GM23338 (cell line): Measurements from ENCODE around the gene CRISPLD2.

Experiments used
- CREB1 ChIP-seq: fragments of 250-450 bp; sonication (Bioruptor Pico); IDR thresholded peaks from 2 replicates; pipeline ENCODE4 v1.5.0; 2020; ENCODE audit warnings: low read depth, mild to moderate bottlenecking, moderate library complexity
- EZH2 ChIP-seq: fragments of 200-600 bp; sonication (generic); IDR thresholded peaks from one replicate; pipeline ENCODE4 v1.8.0; 2017; ENCODE audit warnings: antibody characterized with exemption, mild to moderate bottlenecking, low read depth; ENCODE audit not compliant: unreplicated experiment
- EZH2phosphoT487 ChIP-seq: fragments of 200-600 bp; sonication (generic); IDR thresholded peaks from one replicate; pipeline ENCODE4 v1.8.1; 2018; ENCODE audit warnings: antibody characterized with exemption; ENCODE audit not compliant: unreplicated experiment
- JUNB ChIP-seq: IDR thresholded peaks from one replicate; pipeline ENCODE4 v1.6.1; 2016; ENCODE audit warnings: antibody characterized with exemption; ENCODE audit not compliant: unreplicated experiment
- NANOG ChIP-seq: IDR thresholded peaks from 2 replicates; pipeline ENCODE4 v1.6.1; 2016; ENCODE audit warnings: antibody characterized with exemption, borderline replicate concordance
- POLR2AphosphoS5 ChIP-seq: IDR thresholded peaks from 2 replicates; pipeline ENCODE4 v1.6.1; 2016; ENCODE audit warnings: antibody characterized with exemption, low read depth
- ZNF331 ChIP-seq: fragments of 250-450 bp; sonication (Bioruptor Pico); IDR thresholded peaks from 2 replicates; pipeline ENCODE4 v1.5.0; 2020; ENCODE audit warnings: low read depth, mild to moderate bottlenecking, moderate library complexity
- TF ChIP-seq, protein P1 (sequence below), 2 experiments: fragments of 200-600 bp in 1 of 2; sonication (generic) in 1 of 2; conservative IDR thresholded peaks; 2 replicates each; pipeline versions ENCODE4 v1.5.1 to v1.6.1; 2016 to 2017; ENCODE audit warnings: antibody characterized with exemption in 2 of 2, low read depth in 2 of 2, mild to moderate bottlenecking in 2 of 2, moderate library complexity in 1 of 2
- TF ChIP-seq, protein P2 (sequence below): IDR thresholded peaks from 2 replicates; pipeline ENCODE4 v1.6.1; 2016; ENCODE audit warnings: antibody characterized with exemption
- TF ChIP-seq, protein P3 (sequence below): IDR thresholded peaks from one replicate; pipeline ENCODE4 v1.6.1; 2018; ENCODE audit warnings: antibody characterized with exemption; ENCODE audit not compliant: unreplicated experiment
- TF ChIP-seq, protein P4 (sequence below): fragments of 250-450 bp; sonication (Bioruptor Pico); IDR thresholded peaks from 2 replicates; pipeline ENCODE4 v1.5.0; 2020; ENCODE audit warnings: mild to moderate bottlenecking, moderate library complexity

DNA sequence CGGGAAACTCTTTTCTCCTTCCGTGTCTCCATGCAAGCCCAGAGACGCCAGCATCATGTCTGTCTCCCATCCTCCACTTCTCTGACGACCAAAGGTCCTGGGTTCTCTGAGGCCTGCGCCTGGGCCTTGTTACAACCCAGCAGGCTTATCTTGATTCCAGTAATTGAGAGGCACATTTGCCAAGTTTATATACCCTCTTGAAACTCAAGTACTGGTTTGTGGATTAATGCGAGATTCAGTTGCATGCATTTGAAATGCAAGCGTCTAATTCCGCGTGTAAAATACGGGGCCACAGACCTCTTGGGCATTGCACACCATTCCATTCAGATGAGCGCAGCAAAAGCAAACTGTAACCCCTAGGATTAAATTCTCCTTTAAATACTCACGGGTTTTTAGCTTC lies 28.7 kb upstream of the CRISPLD2 start:
- TF ChIP-seq, protein P1, sequence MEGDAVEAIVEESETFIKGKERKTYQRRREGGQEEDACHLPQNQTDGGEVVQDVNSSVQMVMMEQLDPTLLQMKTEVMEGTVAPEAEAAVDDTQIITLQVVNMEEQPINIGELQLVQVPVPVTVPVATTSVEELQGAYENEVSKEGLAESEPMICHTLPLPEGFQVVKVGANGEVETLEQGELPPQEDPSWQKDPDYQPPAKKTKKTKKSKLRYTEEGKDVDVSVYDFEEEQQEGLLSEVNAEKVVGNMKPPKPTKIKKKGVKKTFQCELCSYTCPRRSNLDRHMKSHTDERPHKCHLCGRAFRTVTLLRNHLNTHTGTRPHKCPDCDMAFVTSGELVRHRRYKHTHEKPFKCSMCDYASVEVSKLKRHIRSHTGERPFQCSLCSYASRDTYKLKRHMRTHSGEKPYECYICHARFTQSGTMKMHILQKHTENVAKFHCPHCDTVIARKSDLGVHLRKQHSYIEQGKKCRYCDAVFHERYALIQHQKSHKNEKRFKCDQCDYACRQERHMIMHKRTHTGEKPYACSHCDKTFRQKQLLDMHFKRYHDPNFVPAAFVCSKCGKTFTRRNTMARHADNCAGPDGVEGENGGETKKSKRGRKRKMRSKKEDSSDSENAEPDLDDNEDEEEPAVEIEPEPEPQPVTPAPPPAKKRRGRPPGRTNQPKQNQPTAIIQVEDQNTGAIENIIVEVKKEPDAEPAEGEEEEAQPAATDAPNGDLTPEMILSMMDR (conservative IDR thresholded peaks at IDR 0.05; ENCODE audit: low read depth in 2 of 2) = no peak
- TF ChIP-seq POLR2AphosphoS5 (no peak), EZH2phosphoT487 (no peak), EZH2 (no peak), ZNF331 (CRISPR knock-in tag) (no peak), JUNB (no peak), NANOG (no peak), CREB1 (no peak)
- TF ChIP-seq, protein P2, sequence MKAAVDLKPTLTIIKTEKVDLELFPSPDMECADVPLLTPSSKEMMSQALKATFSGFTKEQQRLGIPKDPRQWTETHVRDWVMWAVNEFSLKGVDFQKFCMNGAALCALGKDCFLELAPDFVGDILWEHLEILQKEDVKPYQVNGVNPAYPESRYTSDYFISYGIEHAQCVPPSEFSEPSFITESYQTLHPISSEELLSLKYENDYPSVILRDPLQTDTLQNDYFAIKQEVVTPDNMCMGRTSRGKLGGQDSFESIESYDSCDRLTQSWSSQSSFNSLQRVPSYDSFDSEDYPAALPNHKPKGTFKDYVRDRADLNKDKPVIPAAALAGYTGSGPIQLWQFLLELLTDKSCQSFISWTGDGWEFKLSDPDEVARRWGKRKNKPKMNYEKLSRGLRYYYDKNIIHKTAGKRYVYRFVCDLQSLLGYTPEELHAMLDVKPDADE = no peak
- TF ChIP-seq, protein P3, sequence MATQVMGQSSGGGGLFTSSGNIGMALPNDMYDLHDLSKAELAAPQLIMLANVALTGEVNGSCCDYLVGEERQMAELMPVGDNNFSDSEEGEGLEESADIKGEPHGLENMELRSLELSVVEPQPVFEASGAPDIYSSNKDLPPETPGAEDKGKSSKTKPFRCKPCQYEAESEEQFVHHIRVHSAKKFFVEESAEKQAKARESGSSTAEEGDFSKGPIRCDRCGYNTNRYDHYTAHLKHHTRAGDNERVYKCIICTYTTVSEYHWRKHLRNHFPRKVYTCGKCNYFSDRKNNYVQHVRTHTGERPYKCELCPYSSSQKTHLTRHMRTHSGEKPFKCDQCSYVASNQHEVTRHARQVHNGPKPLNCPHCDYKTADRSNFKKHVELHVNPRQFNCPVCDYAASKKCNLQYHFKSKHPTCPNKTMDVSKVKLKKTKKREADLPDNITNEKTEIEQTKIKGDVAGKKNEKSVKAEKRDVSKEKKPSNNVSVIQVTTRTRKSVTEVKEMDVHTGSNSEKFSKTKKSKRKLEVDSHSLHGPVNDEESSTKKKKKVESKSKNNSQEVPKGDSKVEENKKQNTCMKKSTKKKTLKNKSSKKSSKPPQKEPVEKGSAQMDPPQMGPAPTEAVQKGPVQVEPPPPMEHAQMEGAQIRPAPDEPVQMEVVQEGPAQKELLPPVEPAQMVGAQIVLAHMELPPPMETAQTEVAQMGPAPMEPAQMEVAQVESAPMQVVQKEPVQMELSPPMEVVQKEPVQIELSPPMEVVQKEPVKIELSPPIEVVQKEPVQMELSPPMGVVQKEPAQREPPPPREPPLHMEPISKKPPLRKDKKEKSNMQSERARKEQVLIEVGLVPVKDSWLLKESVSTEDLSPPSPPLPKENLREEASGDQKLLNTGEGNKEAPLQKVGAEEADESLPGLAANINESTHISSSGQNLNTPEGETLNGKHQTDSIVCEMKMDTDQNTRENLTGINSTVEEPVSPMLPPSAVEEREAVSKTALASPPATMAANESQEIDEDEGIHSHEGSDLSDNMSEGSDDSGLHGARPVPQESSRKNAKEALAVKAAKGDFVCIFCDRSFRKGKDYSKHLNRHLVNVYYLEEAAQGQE = no peak
- TF ChIP-seq, protein P4, sequence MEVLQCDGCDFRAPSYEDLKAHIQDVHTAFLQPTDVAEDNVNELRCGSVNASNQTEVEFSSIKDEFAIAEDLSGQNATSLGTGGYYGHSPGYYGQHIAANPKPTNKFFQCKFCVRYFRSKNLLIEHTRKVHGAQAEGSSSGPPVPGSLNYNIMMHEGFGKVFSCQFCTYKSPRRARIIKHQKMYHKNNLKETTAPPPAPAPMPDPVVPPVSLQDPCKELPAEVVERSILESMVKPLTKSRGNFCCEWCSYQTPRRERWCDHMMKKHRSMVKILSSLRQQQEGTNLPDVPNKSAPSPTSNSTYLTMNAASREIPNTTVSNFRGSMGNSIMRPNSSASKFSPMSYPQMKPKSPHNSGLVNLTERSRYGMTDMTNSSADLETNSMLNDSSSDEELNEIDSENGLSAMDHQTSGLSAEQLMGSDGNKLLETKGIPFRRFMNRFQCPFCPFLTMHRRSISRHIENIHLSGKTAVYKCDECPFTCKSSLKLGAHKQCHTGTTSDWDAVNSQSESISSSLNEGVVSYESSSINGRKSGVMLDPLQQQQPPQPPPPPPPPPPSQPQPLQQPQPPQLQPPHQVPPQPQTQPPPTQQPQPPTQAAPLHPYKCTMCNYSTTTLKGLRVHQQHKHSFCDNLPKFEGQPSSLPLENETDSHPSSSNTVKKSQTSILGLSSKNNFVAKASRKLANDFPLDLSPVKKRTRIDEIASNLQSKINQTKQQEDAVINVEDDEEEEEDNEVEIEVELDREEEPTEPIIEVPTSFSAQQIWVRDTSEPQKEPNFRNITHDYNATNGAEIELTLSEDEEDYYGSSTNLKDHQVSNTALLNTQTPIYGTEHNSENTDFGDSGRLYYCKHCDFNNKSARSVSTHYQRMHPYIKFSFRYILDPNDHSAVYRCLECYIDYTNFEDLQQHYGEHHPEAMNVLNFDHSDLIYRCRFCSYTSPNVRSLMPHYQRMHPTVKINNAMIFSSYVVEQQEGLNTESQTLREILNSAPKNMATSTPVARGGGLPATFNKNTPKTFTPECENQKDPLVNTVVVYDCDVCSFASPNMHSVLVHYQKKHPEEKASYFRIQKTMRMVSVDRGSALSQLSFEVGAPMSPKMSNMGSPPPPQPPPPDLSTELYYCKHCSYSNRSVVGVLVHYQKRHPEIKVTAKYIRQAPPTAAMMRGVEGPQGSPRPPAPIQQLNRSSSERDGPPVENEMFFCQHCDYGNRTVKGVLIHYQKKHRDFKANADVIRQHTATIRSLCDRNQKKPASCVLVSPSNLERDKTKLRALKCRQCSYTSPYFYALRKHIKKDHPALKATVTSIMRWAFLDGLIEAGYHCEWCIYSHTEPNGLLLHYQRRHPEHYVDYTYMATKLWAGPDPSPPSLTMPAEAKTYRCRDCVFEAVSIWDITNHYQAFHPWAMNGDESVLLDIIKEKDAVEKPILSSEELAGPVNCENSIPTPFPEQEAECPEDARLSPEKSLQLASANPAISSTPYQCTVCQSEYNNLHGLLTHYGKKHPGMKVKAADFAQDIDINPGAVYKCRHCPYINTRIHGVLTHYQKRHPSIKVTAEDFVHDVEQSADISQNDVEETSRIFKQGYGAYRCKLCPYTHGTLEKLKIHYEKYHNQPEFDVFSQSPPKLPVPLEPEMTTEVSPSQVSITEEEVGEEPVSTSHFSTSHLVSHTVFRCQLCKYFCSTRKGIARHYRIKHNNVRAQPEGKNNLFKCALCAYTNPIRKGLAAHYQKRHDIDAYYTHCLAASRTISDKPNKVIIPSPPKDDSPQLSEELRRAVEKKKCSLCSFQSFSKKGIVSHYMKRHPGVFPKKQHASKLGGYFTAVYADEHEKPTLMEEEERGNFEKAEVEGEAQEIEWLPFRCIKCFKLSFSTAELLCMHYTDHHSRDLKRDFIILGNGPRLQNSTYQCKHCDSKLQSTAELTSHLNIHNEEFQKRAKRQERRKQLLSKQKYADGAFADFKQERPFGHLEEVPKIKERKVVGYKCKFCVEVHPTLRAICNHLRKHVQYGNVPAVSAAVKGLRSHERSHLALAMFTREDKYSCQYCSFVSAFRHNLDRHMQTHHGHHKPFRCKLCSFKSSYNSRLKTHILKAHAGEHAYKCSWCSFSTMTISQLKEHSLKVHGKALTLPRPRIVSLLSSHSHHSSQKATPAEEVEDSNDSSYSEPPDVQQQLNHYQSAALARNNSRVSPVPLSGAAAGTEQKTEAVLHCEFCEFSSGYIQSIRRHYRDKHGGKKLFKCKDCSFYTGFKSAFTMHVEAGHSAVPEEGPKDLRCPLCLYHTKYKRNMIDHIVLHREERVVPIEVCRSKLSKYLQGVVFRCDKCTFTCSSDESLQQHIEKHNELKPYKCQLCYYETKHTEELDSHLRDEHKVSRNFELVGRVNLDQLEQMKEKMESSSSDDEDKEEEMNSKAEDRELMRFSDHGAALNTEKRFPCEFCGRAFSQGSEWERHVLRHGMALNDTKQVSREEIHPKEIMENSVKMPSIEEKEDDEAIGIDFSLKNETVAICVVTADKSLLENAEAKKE = no peak
